HG02870 (cell line): ENCODE data around the gene CD5L.

Experiments
- ATAC-seq: cut with Tn5 transposase; IDR thresholded peaks from one replicate; pipeline ENCODE4 v1.9.1; 2021; ENCODE audit warnings: mild to moderate bottlenecking, moderate library complexity; ENCODE audit not compliant: unreplicated experiment

The CD5L gene

GRCh38 chr1:157841708-157842107, at the start of gene CD5L:
Gene CD5L (minus strand): TSS chr1:157841808. CDS start chr1:157841701, 107 bp downstream.
- ATAC-seq, result no peak

- no peak for ATAC-seq
These were observed 41.0 kb upstream of the CD5L start for GRCh38 chr1:157882580-157882979.

- ATAC-seq, result no peak
These were observed 39.0 kb upstream of the CD5L start for GRCh38 chr1:157880621-157881020.

- ATAC-seq, result no peak
These were observed 36.5 kb upstream of the CD5L start for GRCh38 chr1:157878059-157878458.

GRCh38 chr1:157870490-157870889, 28.9 kb upstream of the CD5L start:
- no peak for ATAC-seq

- no peak for ATAC-seq
These were observed 27.0 kb upstream of the CD5L start for GRCh38 chr1:157868654-157869053.

- ATAC-seq, result no peak
These were observed 20.8 kb upstream of the CD5L start for GRCh38 chr1:157862114-157863070.

GRCh38 chr1:157856538-157856937, 14.9 kb upstream of the CD5L start:
- ATAC-seq, result no peak

- no peak for ATAC-seq
These were observed 10.9 kb upstream of the CD5L start for GRCh38 chr1:157852476-157852875.

- ATAC-seq, result no peak
These were observed 7.7 kb upstream of the CD5L start for GRCh38 chr1:157849229-157849875.

- no peak for ATAC-seq
These were observed 2.7 kb upstream of the CD5L start for GRCh38 chr1:157844089-157844830.

GRCh38 chr1:157842939-157843338, 1.3 kb upstream of the CD5L start:
- peak; percentile 65 for ATAC-seq

- no peak for ATAC-seq
These were observed 2.6 kb downstream of the CD5L start for GRCh38 chr1:157838966-157839365.

GRCh38 chr1:157834430-157834829, 7.2 kb downstream of the CD5L start:
- ATAC-seq, result no peak

- ATAC-seq, result no peak
These were observed 8.5 kb downstream of the CD5L start for GRCh38 chr1:157833145-157833544.

GRCh38 chr1:157831968-157832626, 9.5 kb downstream of the CD5L start:
- ATAC-seq, result no peak

- no peak for ATAC-seq
These were observed 10.7 kb downstream of the CD5L start for GRCh38 chr1:157830887-157831286.

GRCh38 chr1:157829711-157830110, 11.9 kb downstream of the CD5L start:
- ATAC-seq, result peak; percentile 47

GRCh38 chr1:157829210-157829609, 12.4 kb downstream of the CD5L start:
- no peak for ATAC-seq

- no peak for ATAC-seq
These were observed 21.3 kb downstream of the CD5L start for GRCh38 chr1:157820299-157820698.

- no peak for ATAC-seq
These were observed 21.7 kb downstream of the CD5L start, which contains the start of gene FCRL1 for GRCh38 chr1:157819896-157820295. Gene FCRL1 (minus strand): TSS chr1:157820120. CDS start chr1:157820037, 83 bp downstream.
